Measurements from ENCODE around the gene GALNT12.

DNA sequence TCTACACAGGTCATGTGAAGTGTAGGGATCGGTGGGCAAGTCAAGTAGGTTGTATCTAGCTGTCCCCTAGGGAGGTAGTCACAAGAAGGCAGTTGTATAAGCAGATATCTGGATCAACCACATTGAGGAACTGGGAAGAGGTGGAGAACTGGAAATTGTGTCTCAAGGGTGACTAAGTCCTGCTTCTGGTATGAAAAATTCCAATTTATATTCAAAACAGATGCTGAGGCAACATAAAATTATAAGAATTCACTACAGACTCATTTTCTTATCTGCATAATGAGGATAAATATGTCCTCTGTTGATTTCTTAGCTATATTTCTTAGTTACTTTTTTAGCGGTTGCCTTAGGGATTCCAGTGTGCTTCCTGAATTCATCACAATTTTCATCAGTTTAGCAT is 46.8 kb downstream of the GALNT12 start:
- no peak for TF ChIP-seq CTCF (IDR thresholded peaks at IDR 0.05)
- no peak for TF ChIP-seq POLR2A (IDR thresholded peaks at IDR 0.05)

All from upper lobe of left lung (tissue), 4 donors.